Stimulated activated naive B cell treated with anti-CD40 and anti-IgM and Interleukin-4, amounts not matched to agents 10 μg/mL and 1 μg/mL and 100 μg/mL, for 72 hours (primary cell): ENCODE data around the gene CCDC6.
"Not testable (repeated sequence)": the region's sequence is repeated elsewhere in the genome, so short reads cannot be mapped to it uniquely, and the experiment has no call there.

Source experiments
- ATAC-seq, 2 donors: fragments of 150-1000 bp; cut with Tn5 transposase; replicated peaks; 2 replicates each; pipeline ENCODE4 v1.10.0; 2021; ENCODE audit warnings: moderate library complexity in 1 of 2
- DNase-seq: peaks from one replicate; pipeline ENCODE4 v3.0.0; 2021
- H3K27ac Mint-ChIP-seq: one replicate; pipeline ENCODE4 v1.8.0; 2022; ENCODE audit warnings: mild to moderate bottlenecking, mixed read lengths
- H3K27me3 Mint-ChIP-seq, 2 donors: one replicate each; pipeline ENCODE4 v1.8.0; 2022; ENCODE audit warnings: mixed read lengths in 2 of 2
- H3K36me3 Mint-ChIP-seq, 2 donors: one replicate each; pipeline ENCODE4 v1.8.0; 2022; ENCODE audit warnings: mixed read lengths in 2 of 2, mild to moderate bottlenecking in 1 of 2
- H3K4me1 Mint-ChIP-seq, 2 donors: one replicate each; pipeline ENCODE4 v1.8.0; 2022; ENCODE audit warnings: mixed read lengths in 2 of 2, mild to moderate bottlenecking in 1 of 2
- H3K4me3 Mint-ChIP-seq, 2 donors: one replicate each; pipeline ENCODE4 v1.8.0; 2022; ENCODE audit warnings: mild to moderate bottlenecking in 2 of 2, mixed read lengths in 2 of 2, moderate library complexity in 1 of 2
- H3K9me3 Mint-ChIP-seq, 2 donors: one replicate each; pipeline ENCODE4 v1.8.0; 2022; ENCODE audit warnings: mixed read lengths in 2 of 2, mild to moderate bottlenecking in 1 of 2

CCDC6 gene

DNA sequence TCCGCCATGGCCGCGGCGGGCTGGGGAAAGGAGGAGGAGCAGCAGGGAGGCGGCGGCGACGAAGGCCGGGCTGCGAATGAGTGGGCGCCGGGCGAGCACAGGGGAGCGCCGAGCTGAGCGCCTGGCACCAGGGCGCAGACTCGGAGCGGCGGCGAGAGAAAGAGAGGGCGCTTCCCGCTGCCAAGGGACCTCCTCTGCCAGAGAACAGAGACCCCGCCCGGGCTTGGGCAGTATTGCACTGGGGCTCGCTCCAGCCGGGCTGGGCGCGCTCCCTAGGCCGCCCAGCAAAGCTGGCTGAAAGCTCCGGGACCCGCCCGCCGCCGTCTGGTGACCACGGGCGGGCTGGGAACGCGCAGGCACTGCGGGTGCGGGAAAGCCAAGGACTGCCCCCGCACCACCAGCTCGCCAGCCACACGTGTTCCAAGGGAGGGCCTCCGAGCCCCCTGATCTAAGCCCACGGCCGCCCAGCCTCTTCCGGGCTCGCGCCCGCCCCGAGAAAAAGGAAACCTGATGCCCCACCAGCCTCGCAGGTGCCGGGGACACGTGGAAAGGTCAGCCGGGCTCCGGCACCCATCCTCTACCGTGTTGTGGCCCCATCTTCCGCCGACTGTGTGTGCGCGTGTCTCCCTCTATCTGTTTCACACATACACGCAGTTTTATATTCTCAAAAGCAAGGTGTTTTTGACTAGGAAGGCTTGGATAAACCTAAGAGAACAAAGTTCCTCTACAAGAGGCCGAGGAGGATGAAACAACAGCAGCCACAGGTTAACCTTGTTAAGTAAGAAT is at the start of gene CCDC6:
Gene CCDC6, minus strand, starts transcription at position 140 of the 786 bp plus-strand sequence. Its CDS starts 132 bp downstream, at position 8.
- no peaks in the 10 kb centered on the region for H3K9me3 Mint-ChIP-seq
- peak within 1 kb of the TSS; percentile 99 for H3K27ac Mint-ChIP-seq
- ATAC-seq (peak; percentile 79 to 81), DNase-seq (peak; percentile 93)
- H3K27me3 Mint-ChIP-seq, result no peaks in the 10 kb centered on the region
- peaks cover 37 to 57% of the 10 kb centered on the region in 2 donors for H3K4me1 Mint-ChIP-seq
- H3K4me3 Mint-ChIP-seq, result peak within 1 kb of the TSS; percentile 92 to 99
- H3K36me3 Mint-ChIP-seq, result peaks cover 13 to 23% of the 10 kb centered on the region in 2 donors

DNA sequence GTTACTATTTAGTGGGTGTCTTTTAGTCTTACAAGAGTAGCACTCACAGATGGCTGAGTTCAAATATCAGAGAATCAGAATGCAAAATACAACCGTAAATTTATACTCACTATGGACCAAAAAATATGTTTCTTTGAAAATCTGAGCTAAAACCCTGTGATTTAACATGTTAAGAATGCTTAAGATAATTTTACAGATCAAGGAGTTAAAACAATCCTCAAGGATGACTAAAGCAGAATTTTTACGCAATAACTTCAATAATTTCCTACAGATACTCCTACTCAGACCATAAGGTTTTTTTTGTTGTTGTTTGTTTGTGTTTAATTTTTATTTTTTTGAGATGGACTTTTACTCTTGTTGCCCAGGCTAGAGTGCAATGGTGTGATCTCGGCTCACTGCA is 47.9 kb upstream of the CCDC6 start:
- Mint-ChIP-seq H3K27me3 (peaks cover 5 to 12% of the 10 kb centered on the region in 2 donors), H3K27ac (no peak overlapping the region), H3K9me3 (peaks cover 0 to 2% of the 10 kb centered on the region in 2 donors), H3K36me3 (no peaks in the 10 kb centered on the region), H3K4me3 (no peak overlapping the region), H3K4me1 (no peaks in the 10 kb centered on the region)
- no peak for ATAC-seq
- no peak for DNase-seq

DNA sequence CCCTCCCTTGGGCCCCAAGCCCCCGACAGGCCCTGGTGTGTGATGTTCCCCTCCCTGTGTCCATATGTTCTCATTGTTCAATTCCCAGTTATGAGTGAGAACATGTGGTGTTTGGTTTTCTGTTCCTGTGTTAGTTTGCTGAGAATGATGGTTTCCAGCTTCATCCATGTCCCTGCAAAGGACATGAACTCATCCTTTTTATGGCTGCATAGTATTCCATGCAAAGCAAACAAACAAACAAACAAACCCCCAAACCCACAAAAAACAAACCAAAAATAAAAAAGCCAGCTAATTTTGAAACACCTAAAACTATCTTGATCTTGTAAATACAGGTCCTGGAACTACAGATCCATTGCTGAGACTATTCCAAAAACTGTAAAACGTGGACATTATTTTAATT is 47.4 kb upstream of the CCDC6 start:
- not testable (repeated sequence) for DNase-seq, H3K4me3 Mint-ChIP-seq, H3K36me3 Mint-ChIP-seq, H3K27me3 Mint-ChIP-seq, H3K4me1 Mint-ChIP-seq, H3K27ac Mint-ChIP-seq, ATAC-seq, H3K9me3 Mint-ChIP-seq

DNA sequence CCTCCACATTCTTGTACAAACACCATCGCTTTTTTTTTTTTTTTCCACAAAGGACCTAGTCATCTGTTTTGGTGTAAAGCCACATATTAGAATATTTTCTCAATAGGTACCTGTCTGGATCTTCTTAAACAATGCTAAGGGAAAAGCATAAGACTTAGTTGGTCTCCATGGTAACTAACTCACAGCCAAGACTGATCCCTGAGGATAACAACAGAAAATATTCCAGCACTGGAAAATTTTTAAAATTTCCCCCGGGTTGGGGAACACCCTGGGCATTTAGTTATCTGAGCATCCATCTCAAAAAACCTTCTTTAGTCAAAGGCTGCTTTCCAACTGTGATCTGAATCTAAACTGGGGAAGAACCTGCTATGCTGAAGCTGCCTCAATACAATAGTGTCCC is 43.7 kb upstream of the CCDC6 start:
- Mint-ChIP-seq H3K27me3 (peaks cover 11 to 16% of the 10 kb centered on the region in 2 donors), H3K4me3 (no peak overlapping the region), H3K36me3 (no peaks in the 10 kb centered on the region), H3K27ac (no peak overlapping the region), H3K4me1 (no peaks in the 10 kb centered on the region), H3K9me3 (peaks cover 0 to 2% of the 10 kb centered on the region in 2 donors)
- ATAC-seq, result no peak
- DNase-seq, result no peak

DNA sequence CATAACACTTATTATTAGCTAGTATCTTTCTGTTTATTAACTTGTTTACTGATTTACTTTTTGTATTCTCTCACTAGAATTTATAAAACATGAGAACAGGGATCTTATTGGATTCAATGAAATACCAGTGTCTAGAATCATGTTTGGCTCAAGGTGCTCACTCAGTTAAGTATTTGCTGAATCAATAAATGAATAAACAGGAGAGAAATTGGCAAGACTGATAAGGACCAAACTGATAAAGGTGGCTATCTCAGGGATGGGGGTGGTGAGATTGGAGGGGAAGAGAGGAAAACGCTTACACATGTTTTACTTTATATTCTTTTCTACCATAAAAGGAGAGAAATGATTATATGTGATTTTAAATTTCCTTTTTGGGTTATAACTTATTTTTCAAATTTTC is 43.3 kb upstream of the CCDC6 start:
- ATAC-seq (no peak), DNase-seq (no peak)
- no peaks in the 10 kb centered on the region for H3K4me1 Mint-ChIP-seq
- peaks cover 11 to 16% of the 10 kb centered on the region in 2 donors for H3K27me3 Mint-ChIP-seq
- H3K36me3 Mint-ChIP-seq, result no peaks in the 10 kb centered on the region
- no peak overlapping the region for H3K4me3 Mint-ChIP-seq
- H3K27ac Mint-ChIP-seq, result no peak overlapping the region
- H3K9me3 Mint-ChIP-seq, result peaks cover 0 to 2% of the 10 kb centered on the region in 2 donors

DNA sequence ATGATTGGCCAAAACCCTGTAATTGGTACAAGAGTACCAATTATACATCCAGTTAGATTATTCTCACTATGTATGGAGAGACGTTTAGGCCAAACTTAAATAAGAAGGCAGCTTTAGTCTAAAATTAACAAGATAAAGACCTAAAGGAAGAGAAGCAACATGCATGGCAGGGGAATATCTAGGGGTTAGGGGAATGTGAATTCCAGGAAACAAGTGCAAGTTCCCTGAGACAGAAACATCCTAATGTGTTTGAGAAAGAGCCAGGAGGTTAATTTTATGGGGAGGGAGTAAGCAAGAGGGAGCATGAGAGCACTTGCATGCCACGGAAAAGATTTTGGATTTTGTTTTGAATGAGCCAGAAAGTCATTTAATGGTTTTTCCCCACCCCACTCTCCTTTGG is 39.6 kb upstream of the CCDC6 start:
- DNase-seq (no peak), ATAC-seq (no peak)
- Mint-ChIP-seq H3K4me1 (no peaks in the 10 kb centered on the region), H3K27ac (no peak overlapping the region), H3K4me3 (no peak overlapping the region), H3K27me3 (peaks cover 16 to 22% of the 10 kb centered on the region in 2 donors), H3K36me3 (no peaks in the 10 kb centered on the region), H3K9me3 (no peaks in the 10 kb centered on the region)

DNA sequence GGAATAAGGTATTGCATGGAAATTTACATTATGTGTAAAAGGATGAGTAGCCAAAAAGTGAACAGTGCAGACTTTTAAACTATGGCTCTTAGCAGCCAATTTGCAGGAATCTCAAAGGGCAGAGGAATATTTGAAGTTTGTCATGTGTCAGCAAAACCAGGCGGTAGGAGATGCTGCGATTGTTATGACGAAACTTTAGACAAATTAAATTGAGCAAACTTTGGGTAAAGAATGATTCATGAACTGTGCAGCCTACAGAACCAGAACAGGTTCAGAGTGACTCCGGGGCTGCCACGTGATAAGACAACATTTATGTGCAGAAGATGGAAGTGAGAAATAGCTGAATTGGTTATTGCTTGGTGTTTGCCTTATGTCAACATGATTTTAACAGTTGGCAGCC is 39.2 kb upstream of the CCDC6 start:
- DNase-seq (no peak), ATAC-seq (no peak)
- Mint-ChIP-seq H3K27me3 (peaks cover 16 to 22% of the 10 kb centered on the region in 2 donors), H3K27ac (no peak overlapping the region), H3K9me3 (no peaks in the 10 kb centered on the region), H3K4me3 (no peak overlapping the region), H3K4me1 (no peaks in the 10 kb centered on the region), H3K36me3 (no peaks in the 10 kb centered on the region)

DNA sequence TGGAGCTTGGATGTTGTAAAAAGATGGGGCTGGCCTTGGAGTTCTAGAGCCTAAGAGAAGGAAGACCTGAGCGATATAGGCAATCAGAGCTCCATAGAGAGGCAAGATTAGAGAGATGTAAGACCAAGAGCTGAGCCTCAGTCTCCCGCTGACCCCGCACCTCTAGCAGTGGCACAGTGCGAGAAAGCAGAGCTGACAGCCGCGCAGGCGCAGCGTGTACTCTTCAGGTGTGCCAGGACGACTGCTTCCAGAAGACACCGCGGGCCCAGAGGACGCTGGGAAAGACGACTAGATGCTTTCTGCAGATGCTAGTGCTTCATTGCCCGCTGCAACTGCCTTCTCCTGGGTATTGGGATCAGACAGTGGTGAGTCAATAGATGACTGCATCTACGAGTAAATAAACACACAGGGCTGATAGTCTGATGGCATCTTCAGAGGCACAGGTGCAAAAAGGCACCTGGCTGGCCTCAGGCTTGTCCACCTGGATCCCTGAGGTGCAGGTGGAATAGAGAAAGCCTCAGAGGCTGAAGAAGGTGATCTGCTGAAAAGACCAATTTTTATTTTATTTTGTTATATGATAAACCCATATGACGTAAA is 38.1 kb upstream of the CCDC6 start:
- H3K36me3 Mint-ChIP-seq, result no peaks in the 10 kb centered on the region
- H3K27ac Mint-ChIP-seq, result no peak overlapping the region
- H3K9me3 Mint-ChIP-seq, result no peaks in the 10 kb centered on the region
- ATAC-seq (no peak), DNase-seq (no peak)
- no peak overlapping the region for H3K4me3 Mint-ChIP-seq
- no peaks in the 10 kb centered on the region for H3K4me1 Mint-ChIP-seq
- H3K27me3 Mint-ChIP-seq, result peaks cover 16 to 22% of the 10 kb centered on the region in 2 donors

DNA sequence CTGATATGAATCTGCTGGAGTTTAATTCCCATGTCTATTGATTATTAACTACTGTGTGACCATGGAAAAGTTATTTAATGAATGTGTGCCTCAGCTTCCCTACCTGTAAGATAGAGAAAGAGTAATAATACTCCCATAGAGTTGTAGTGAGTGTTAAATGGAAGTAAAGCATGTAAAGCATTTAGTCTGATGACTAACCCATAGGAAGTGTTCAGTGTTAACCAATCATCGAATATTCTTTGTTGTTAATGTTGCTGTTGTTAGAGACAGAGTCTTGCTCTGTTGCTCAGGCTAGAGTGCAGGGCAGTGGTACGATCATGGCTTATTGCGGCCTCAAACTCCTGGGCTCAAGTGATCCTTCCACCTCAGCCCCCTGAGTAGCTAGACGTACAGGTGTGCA is 36.2 kb upstream of the CCDC6 start:
- Mint-ChIP-seq H3K9me3 (no peaks in the 10 kb centered on the region), H3K36me3 (no peaks in the 10 kb centered on the region), H3K27ac (no peak overlapping the region), H3K4me1 (no peaks in the 10 kb centered on the region), H3K4me3 (no peak overlapping the region), H3K27me3 (peaks cover 19 to 28% of the 10 kb centered on the region in 2 donors)
- DNase-seq, result no peak
- no peak for ATAC-seq

DNA sequence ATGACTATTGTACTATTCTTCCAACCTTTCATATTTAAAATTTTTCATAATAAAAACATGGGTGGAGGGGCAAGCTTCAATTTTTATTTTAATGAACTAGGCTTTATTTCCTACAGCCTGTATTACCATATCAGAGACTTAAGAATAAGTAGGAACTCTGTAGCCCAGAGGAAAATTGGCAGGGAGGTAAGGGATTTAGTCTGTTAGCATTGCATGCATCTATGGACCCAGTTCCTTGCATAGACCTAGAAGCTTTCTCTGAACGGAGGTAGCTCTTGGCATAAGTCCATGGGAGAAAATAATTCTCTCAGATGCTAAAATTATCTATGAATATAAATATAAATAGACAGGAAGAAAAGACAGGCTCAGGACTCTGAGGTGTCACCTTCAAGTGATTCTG is 31.4 kb upstream of the CCDC6 start:
- Mint-ChIP-seq H3K4me3 (no peak overlapping the region), H3K36me3 (no peaks in the 10 kb centered on the region), H3K27ac (no peak overlapping the region), H3K27me3 (peaks cover 4 to 6% of the 10 kb centered on the region in 2 donors), H3K4me1 (no peaks in the 10 kb centered on the region), H3K9me3 (no peaks in the 10 kb centered on the region)
- DNase-seq (no peak), ATAC-seq (no peak)

DNA sequence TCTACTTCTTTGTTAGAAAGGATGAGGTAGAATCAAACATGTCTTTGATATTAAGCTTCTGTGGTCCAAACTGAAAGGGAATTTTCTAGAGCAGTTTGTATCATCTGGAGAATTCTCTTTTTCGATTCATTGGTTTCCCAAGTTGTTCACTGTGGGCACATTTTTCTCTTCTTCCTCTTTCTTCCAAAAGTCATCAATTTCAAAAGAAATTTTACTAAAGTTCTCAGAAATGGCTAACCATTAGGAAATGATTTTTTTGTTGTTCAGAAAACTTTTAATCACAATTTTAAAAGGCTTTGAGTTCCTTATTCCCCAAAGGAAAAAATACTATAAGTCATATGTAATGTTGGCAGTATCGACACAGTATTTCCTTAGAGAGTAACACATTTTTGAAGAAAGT is 28.3 kb upstream of the CCDC6 start:
- DNase-seq (no peak), ATAC-seq (no peak)
- H3K36me3 Mint-ChIP-seq, result no peaks in the 10 kb centered on the region

DNA sequence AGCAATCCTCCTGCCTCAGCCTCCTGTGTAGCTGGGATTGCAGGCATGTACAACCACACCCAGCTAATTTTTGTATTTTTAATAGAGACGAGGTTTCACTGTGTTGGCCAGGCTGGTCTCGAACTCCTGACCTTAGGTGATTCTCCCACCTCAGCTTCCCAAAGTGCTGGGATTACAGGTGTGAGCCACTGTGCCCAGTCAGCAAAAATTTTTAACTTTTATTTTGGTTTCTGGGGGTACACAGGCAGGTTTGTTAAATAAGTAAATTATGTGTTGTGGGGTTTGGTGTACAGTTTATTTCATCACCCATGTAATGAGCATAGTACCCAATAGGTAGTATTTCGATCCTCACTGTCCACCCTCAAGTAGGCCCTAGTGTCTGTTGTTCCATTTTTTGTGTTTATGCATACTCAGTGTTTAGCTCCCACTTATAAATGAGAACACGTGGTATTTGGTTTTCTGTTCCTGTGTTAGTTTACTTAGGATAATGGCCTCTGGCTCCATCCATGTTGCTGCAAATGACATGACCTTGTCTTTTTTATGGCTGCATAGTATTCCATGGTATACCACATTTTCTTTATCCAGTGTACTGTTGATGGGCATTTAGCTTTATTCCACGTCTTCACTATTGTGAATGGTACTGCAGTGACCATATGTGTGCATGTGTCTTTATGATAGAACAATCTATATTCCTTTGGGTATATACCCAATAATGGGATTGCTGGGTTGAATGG is 24.6 kb upstream of the CCDC6 start:
- H3K27me3 Mint-ChIP-seq, H3K4me3 Mint-ChIP-seq, H3K36me3 Mint-ChIP-seq, H3K9me3 Mint-ChIP-seq, H3K27ac Mint-ChIP-seq, ATAC-seq, DNase-seq, H3K4me1 Mint-ChIP-seq: not testable (repeated sequence)

More for the DNA sequence above, 28.3 kb upstream of the CCDC6 start:
- Mint-ChIP-seq H3K27me3 (peaks cover 4 to 12% of the 10 kb centered on the region in 2 donors), H3K4me3 (no peak overlapping the region), H3K4me1 (no peaks in the 10 kb centered on the region), H3K9me3 (no peaks in the 10 kb centered on the region), H3K27ac (no peak overlapping the region)

DNA sequence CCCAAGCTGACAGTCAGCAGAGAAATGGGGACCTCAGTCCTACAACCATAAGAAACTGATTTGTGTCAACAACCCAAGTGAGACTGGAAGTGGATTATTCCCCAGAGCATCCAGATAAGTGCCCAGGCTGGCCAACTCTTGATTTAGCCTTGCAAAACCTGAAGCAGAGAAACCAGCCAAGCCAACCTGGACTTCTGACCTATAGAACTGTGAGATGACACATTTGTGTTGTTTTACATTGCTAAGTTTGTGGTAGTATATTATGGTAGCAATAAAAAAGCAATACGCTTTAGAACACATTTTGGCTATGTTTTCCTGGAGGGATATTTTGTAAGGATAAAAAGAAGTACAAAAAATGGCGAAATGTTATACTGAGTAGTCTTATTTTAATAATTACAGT is 19.7 kb upstream of the CCDC6 start:
- Mint-ChIP-seq H3K9me3 (peaks cover 15 to 19% of the 10 kb centered on the region in 2 donors), H3K4me1 (no peaks in the 10 kb centered on the region), H3K27ac (no peak overlapping the region), H3K36me3 (peaks cover 9% of the 10 kb centered on the region in 2 donors), H3K27me3 (peaks cover 3 to 6% of the 10 kb centered on the region in 2 donors), H3K4me3 (no peak overlapping the region)
- ATAC-seq (no peak), DNase-seq (no peak)

DNA sequence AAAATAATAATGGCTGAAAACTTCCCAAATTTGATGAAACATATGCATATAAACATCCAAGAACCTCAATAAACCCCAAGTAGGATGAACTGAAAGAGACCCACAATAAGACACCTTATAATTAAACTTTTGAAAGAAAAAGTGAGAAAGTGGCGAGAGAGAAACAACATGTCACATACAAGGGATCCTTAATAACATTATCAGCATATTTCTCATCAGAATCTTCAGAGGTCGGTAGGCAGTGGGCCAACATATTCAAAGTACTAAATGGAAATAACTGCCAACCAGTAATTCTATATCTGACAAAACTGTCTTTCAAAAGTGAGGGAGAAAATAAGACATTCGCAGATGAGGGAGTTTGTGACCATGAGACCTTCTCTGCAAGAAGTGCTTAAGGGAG is 16.6 kb upstream of the CCDC6 start:
- Mint-ChIP-seq H3K4me1 (no peaks in the 10 kb centered on the region), H3K4me3 (no peak overlapping the region), H3K36me3 (peaks cover 9% of the 10 kb centered on the region in 2 donors), H3K9me3 (peaks cover 15 to 19% of the 10 kb centered on the region in 2 donors), H3K27me3 (peaks cover 3 to 6% of the 10 kb centered on the region in 2 donors), H3K27ac (no peak overlapping the region)
- ATAC-seq, result no peak
- no peak for DNase-seq
